ENCODE data around the gene BCOR. TPM values are rescaled to one million over a fixed set of nuclear protein-coding genes. Genes with fewer than 3 reads are reported as not detected.

Gene BCOR
- total RNA-seq, 1 experiment from 2014 or later: 35.1 TPM

DNA sequence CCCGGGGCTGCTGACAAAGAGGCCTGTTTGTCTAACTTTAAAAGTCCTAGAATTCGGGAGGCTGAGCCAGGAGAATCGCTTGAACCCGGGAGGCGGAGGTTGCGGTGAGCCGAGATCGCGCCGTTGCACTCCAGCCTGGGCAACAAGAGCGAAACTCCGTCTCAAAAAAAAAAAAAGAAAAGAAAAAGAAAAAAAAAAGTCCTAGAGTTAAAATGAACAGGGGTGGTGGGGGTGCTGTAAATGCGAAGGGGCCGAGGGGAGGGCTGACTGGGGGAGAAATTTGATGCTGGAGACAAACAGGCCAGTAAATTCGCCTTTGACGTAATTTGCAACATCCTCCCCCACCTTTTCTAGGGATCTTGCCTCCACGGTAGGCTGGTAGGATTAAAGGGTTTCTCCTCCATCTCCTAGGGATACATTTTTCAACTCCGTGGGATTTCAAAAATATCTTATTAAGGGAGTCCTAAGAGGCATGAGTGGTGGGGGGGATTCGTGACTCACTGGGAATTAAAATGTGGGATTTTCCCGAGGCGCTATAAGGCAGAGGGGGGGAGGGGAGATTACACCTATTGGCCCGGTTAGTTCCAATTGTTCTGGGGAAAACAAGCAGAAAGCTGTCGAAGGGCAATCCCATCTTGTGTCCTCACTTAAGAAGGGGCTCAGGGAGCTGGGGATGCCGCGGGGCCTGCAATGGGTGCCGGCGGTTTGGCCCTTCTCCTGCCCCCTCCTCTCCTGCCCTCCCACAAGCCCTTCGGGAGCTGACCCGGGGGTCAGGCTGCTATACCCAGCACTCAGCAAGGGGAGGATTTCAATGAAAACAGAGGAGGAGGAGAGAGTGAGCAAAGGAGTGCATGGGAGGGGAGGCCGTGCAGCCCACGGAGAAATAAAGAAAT, 3.0 kb upstream of the BCOR start:
- CTCF ChIA-PET: no interaction called here
- POLR2A ChIA-PET: interaction anchor here (0.5 to 0.6 kb wide), 2 partner anchors 16 to 86 kb away, joined by 3 read pairs; no protein-coding TSS in a partner anchor
- H3K27ac ChIP-seq (ENCODE audit: low read depth, low read length): peak overlapping the region; percentile 86

More for the DNA sequence above, 3.0 kb upstream of the BCOR start:
- H3K36me3 ChIP-seq (ENCODE audit: control insufficient read depth in 1 of 2, insufficient read depth in 2 of 2, low read length in 2 of 2): no peaks in the 10 kb centered on the region
- H2AFZ ChIP-seq (ENCODE audit: low read depth, low read length, poor library complexity, severe bottlenecking): no peak overlapping the region
- no peak for DNase-seq (ENCODE audit: low read depth, low spot score)
- H3K4me3 ChIP-seq (replicated peaks in 1 of 2; ENCODE audit: low read depth in 1 of 2, low read length in 2 of 2): peak overlapping the region; percentile 46 to 50
- no peaks in the 10 kb centered on the region for H3K9me2 ChIP-seq (ENCODE audit: insufficient read depth)
- intact Hi-C loops (cut with micrococcal nuclease): no loop called here
- no peaks in the 10 kb centered on the region for H3K27me3 ChIP-seq (ENCODE audit: insufficient read depth, low read length)
- peaks cover 24 to 42% of the 10 kb centered on the region in 2 experiments for H3K4me1 ChIP-seq (ENCODE audit: control insufficient read depth in 1 of 2, insufficient read depth in 2 of 2, low read length in 2 of 2)
- H3K4me2 ChIP-seq (ENCODE audit: low read length): peak overlapping the region; percentile 87
- H3K9me3 ChIP-seq (ENCODE audit: control insufficient read depth in 1 of 2, insufficient read depth in 1 of 2, low read depth in 1 of 2, low read length in 2 of 2): no peaks in the 10 kb centered on the region
- BruUV-seq (replicated peaks): no TSS peak
- peaks cover 69% of the 10 kb centered on the region for H3K79me2 ChIP-seq (ENCODE audit: insufficient read depth, low read length)
- RAD21 ChIA-PET (ENCODE audit: low non-redundant PET in 1 of 2, low total read pairs in 2 of 2, uncharacterized antibody in 2 of 2, unreplicated experiment in 2 of 2): no interaction called here
- no peaks in the 10 kb centered on the region for H4K20me1 ChIP-seq (ENCODE audit: insufficient read depth)
- ATAC-seq: no peak
- H3K9ac ChIP-seq (ENCODE audit: low read length): peak overlapping the region; percentile 80
- TF ChIP-seq, protein P1, sequence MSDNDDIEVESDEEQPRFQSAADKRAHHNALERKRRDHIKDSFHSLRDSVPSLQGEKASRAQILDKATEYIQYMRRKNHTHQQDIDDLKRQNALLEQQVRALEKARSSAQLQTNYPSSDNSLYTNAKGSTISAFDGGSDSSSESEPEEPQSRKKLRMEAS (IDR thresholded peaks at IDR 0.05): no peak
- no peak for TF ChIP-seq POLR2A (IDR thresholded peaks at IDR 0.05; ENCODE audit: borderline replicate concordance, extremely low read depth, insufficient read depth, insufficient read length)
- TF ChIP-seq JUND (IDR thresholded peaks at IDR 0.05): no peak
- TF ChIP-seq, protein P2, sequence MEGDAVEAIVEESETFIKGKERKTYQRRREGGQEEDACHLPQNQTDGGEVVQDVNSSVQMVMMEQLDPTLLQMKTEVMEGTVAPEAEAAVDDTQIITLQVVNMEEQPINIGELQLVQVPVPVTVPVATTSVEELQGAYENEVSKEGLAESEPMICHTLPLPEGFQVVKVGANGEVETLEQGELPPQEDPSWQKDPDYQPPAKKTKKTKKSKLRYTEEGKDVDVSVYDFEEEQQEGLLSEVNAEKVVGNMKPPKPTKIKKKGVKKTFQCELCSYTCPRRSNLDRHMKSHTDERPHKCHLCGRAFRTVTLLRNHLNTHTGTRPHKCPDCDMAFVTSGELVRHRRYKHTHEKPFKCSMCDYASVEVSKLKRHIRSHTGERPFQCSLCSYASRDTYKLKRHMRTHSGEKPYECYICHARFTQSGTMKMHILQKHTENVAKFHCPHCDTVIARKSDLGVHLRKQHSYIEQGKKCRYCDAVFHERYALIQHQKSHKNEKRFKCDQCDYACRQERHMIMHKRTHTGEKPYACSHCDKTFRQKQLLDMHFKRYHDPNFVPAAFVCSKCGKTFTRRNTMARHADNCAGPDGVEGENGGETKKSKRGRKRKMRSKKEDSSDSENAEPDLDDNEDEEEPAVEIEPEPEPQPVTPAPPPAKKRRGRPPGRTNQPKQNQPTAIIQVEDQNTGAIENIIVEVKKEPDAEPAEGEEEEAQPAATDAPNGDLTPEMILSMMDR (IDR thresholded peaks at IDR 0.05 in 2 of 3, conservative IDR thresholded peaks at IDR 0.05 in 1 of 3; ENCODE audit: borderline replicate concordance in 1 of 3, insufficient read depth in 1 of 3, low read depth in 2 of 3, low read length in 2 of 3): no peak
- no peak for TF ChIP-seq EGR1 (IDR thresholded peaks at IDR 0.05; ENCODE audit: low read depth)
- no peak for TF ChIP-seq CEBPB (IDR thresholded peaks at IDR 0.05; ENCODE audit: low read depth)
- TF ChIP-seq YY1 (IDR thresholded peaks at IDR 0.05; ENCODE audit: extremely low read depth, insufficient replicate concordance, low read depth, low read length): no peak
- TF ChIP-seq SIN3A (IDR thresholded peaks at IDR 0.05; ENCODE audit: low read depth): no peak
